GM12878 (cell line): ENCODE data around the gene CYB5A. TPM values are rescaled to one million over a fixed set of nuclear protein-coding genes. Genes with fewer than 3 reads are reported as not detected.
A peak's percentile ranks its signal among the peaks of the same experiment; 100 is the strongest.

ENCODE experiments used
- ATAC-seq: fragments of 200-7000 bp; cut with Tn5 transposase; 3 replicates; pipeline ENCODE4 v1.9.1; 2020; ENCODE audit warnings: mild to moderate bottlenecking, moderate library complexity
- BruUV-seq: library from RNA; stranded (reverse); fragments of 400-500 nt; replicated peaks from 2 replicates; lab custom pipeline; 2021; lab: Mats Ljungman, UMichigan
- CTCF ChIA-PET: fragments of 300-600 bp; sonication (Branson Sonifier 250); formaldehyde crosslinking; extraction: SDS; loops from one replicate; lab custom pipeline; 2021; ENCODE audit warnings: inconsistent platforms; lab: Yijun Ruan, JAX
- POLR2A ChIA-PET: fragments of 350-600 bp; formaldehyde crosslinking; extraction: SDS; loops from one replicate; lab custom pipeline; 2021; ENCODE audit warnings: inconsistent platforms; lab: Charles Lee
- RAD21 ChIA-PET: fragments of 300-600 bp; sonication (Branson Sonifier 250); formaldehyde crosslinking; loops from one replicate; lab custom pipeline; 2023; ENCODE audit warnings: antibody characterized with exemption; ENCODE audit not compliant: unreplicated experiment; lab: Charles Lee
- SMC1A ChIA-PET: fragments of 300-600 bp; sonication (Branson Sonifier 250); formaldehyde crosslinking; loops from one replicate; lab custom pipeline; 2023; ENCODE audit not compliant: unreplicated experiment, uncharacterized antibody; lab: Charles Lee
- DNase-seq: peaks from one replicate; pipeline ENCODE4 v3.0.0-alpha.2; 2011; ENCODE audit warnings: low read depth, low spot score
- FAIRE-seq: peaks from 3 replicates; lab custom pipeline; 2011; peaks lifted over from hg19 to GRCh38; lab: Jason Lieb, UNC
- H2AFZ ChIP-seq: 2 replicates; pipeline ENCODE4 v1.6.0; 2011; ENCODE audit warnings: low read depth, low read length, control low read depth; ENCODE audit not compliant: control insufficient read depth
- H3K27ac ChIP-seq: 2 replicates; pipeline ENCODE4 v1.5.1; 2011; ENCODE audit warnings: control low read depth; ENCODE audit not compliant: control insufficient read depth, insufficient read depth
- H3K27me3 ChIP-seq, 2 experiments: replicated peaks in 1 of 2; 2 replicates each; pipeline versions ENCODE4 v1.6.0 to v1.6.1; 2011; ENCODE audit warnings: low read length in 1 of 2; ENCODE audit not compliant: control insufficient read depth in 2 of 2, insufficient read depth in 2 of 2
- H3K36me3 ChIP-seq, 2 experiments: 2 replicates each; pipeline ENCODE4 v1.5.1; 2011; ENCODE audit warnings: low read length in 1 of 2; ENCODE audit not compliant: control insufficient read depth in 2 of 2, insufficient read depth in 2 of 2
- H3K4me1 ChIP-seq: 2 replicates; pipeline ENCODE4 v1.6.1; 2011; ENCODE audit warnings: mild to moderate bottlenecking, low read length, moderate library complexity, mixed read lengths; ENCODE audit not compliant: control insufficient read depth, insufficient read depth
- H3K4me2 ChIP-seq: 2 replicates; pipeline ENCODE4 v1.6.0; 2011; ENCODE audit warnings: control low read depth; ENCODE audit not compliant: control insufficient read depth, insufficient read depth
- H3K4me3 ChIP-seq: fragments of 200-600 bp; sonication (generic); 2 replicates; pipeline ENCODE4 v1.5.1; 2016
- H3K79me2 ChIP-seq: 2 replicates; pipeline ENCODE4 v1.6.0; 2011; ENCODE audit warnings: low read length; ENCODE audit not compliant: control insufficient read depth, insufficient read depth
- H3K9ac ChIP-seq: 2 replicates; pipeline ENCODE4 v1.8.0; 2011; ENCODE audit warnings: low read length, control low read depth, mixed read lengths; ENCODE audit not compliant: control insufficient read depth, insufficient read depth
- H3K9me3 ChIP-seq: replicated peaks from 3 replicates; pipeline ENCODE4 v1.5.1; 2011; ENCODE audit warnings: mild to moderate bottlenecking, low read length; ENCODE audit not compliant: control insufficient read depth, insufficient read depth
- H4K20me1 ChIP-seq: 2 replicates; pipeline ENCODE4 v1.6.0; 2011; ENCODE audit not compliant: control insufficient read depth, insufficient read depth
- ASH2L ChIP-seq: fragments of 300-600, 200-600 bp; sonication (generic); IDR thresholded peaks from 2 replicates; pipeline ENCODE4 v1.6.1; 2017; ENCODE audit warnings: low read depth, mild to moderate bottlenecking, borderline replicate concordance
- CHD1 ChIP-seq: IDR thresholded peaks from 2 replicates; pipeline ENCODE4 v1.6.1; 2012; ENCODE audit warnings: low read depth, low read length, improper control_type of control experiment
- MLLT1 ChIP-seq: fragments of 450-650 bp; IDR thresholded peaks from 2 replicates; pipeline ENCODE4 v1.6.1; 2016; ENCODE audit warnings: mild to moderate bottlenecking
- ZBTB33 ChIP-seq: fragments of 450-650 bp; IDR thresholded peaks from 2 replicates; pipeline ENCODE4 v1.6.1; 2017; ENCODE audit warnings: mild to moderate bottlenecking
- WGBS: methylation state at CpG from one replicate; pipeline ENCODE4 v1.1.6; 2016; ENCODE audit warnings: low lambda C conversion rate; ENCODE audit not compliant: insufficient replicate concordance, insufficient coverage; ENCODE audit errors: missing lambda C conversion rate; 5-methylcytosine and 5-hydroxymethylcytosine counted together
- in situ Hi-C: fragments of 300-500 bp; cut with MboI; formaldehyde crosslinking; loops from 9 replicates; pipeline ENCODE4 v1.14.3; 2018; ENCODE audit warnings: mixed read lengths
- intact Hi-C: fragments of 100-400 bp; cut with micrococcal nuclease; formaldehyde crosslinking; loops from one replicate; pipeline ENCODE4 v1.14.2; 2022; ENCODE audit not compliant: unreplicated experiment
- polyA plus RNA-seq, 11 experiments: library from polyadenylated mRNA; depleted of rRNA in 4 of 11; unstranded in 6 of 11; stranded (reverse) in 5 of 11; fragments of >200 nt; fragmentation: Nextera tagmentation in 4 of 11; fragmentation: Illumina TruSeq in 1 of 11; extraction: Ambion mirVana in 4 of 11; extraction: Trizol in 1 of 11; gene quantifications; 1 replicate in 1 of 11; 2 replicates in 10 of 11; pipeline versions ENCODE4 v1.2.1 to v1.2.3, GENCODE V29; 2011 to 2016; ENCODE audit warnings: inconsistent platforms in 2 of 11, missing spikeins in 2 of 11, low read depth in 1 of 11
- total RNA-seq, 4 experiments: library from RNA; depleted of rRNA in 3 of 4; stranded (reverse); fragments of >200 nt in 3 of 4; fragmentation: Illumina TruSeq in 1 of 4; extraction: Trizol in 1 of 4; gene quantifications; 2 replicates each; pipeline versions ENCODE4 v1.2.1 to v1.2.3, GENCODE V29; 2013 to 2021

The CYB5A gene
- total and polyA plus RNA-seq, 10 of the 15 experiments (the other 5 are each of a cell fraction or from before 2014, with no cell fraction given), result 60.2 to 129 (median 103) TPM

- H4K20me1 ChIP-seq, result no peaks in the 10 kb centered on the region
- peak overlapping the region; percentile 91 for H2AFZ ChIP-seq
- ChIA-PET SMC1A (no interaction called here), RAD21 (interaction anchor here (1.9 kb wide), 1 partner anchor 27 kb away, joined by 7 read pairs; no protein-coding TSS in a partner anchor), POLR2A (no interaction called here), CTCF (interaction anchor here (0.6 to 1.1 kb wide), 2 partner anchors 52 to 206 kb away, joined by 3 read pairs; no protein-coding TSS in a partner anchor)
- ATAC-seq, result no peak
- H3K27ac ChIP-seq, result no peak overlapping the region
- peak overlapping the region; percentile 67; the same call in 1 of the 2 replicates for H3K9ac ChIP-seq
- H3K4me2 ChIP-seq, result peak overlapping the region; percentile 76
- H3K4me3 ChIP-seq, result peak overlapping the region; percentile 68
- no peak for DNase-seq
- in situ Hi-C loops (no loop called here), intact Hi-C loops (loop anchor here (5.0 kb wide), 1 partner anchor 206 kb away; the partner anchor contains the start of gene CNDP2)
- no peaks in the 10 kb centered on the region; the same call in 2 of the 3 replicates for H3K9me3 ChIP-seq
- H3K27me3 ChIP-seq, result no peaks in the 10 kb centered on the region
- FAIRE-seq, result no peak
- peaks cover 5% of the 10 kb centered on the region; the same call in 1 of the 2 replicates for H3K79me2 ChIP-seq
- BruUV-seq, result no TSS peak
- whole genome bisulfite sequencing, result 53% methylated on average over 57 of the region's 57 CpGs
- H3K4me1 ChIP-seq, result peaks cover 3% of the 10 kb centered on the region
- no peaks in the 10 kb centered on the region for H3K36me3 ChIP-seq
- TF ChIP-seq CHD1, result no peak
- TF ChIP-seq ASH2L, result no peak
- peak; percentile 25; the same call in 1 of the 2 replicates for TF ChIP-seq ZBTB33
- peak; percentile 55; the same call in 1 of the 2 replicates for TF ChIP-seq MLLT1
Observed at GRCh38 chr18:74290794-74291471, 830 bp downstream of the CYB5A start.
